Measurements from ENCODE around the gene NAB1. TPM values are rescaled to one million over a fixed set of nuclear protein-coding genes. Genes with fewer than 3 reads are reported as not detected.

The NAB1 gene
- total RNA-seq, 1 donor from 2014 or later, result 31.3 TPM

- ATAC-seq (ENCODE audit: low read depth) (no peak), DNase-seq (no peak)
- intact Hi-C loops (cut with micrococcal nuclease), result no loop called here
- Mint-ChIP-seq H3K4me3 (no peak overlapping the region), H3K9me3 (peaks cover 2% of the 10 kb centered on the region), H3K36me3 (ENCODE audit: low read depth) (peaks cover 17% of the 10 kb centered on the region), H3K27ac (no peak overlapping the region), H3K4me1 (peaks cover 13% of the 10 kb centered on the region), H3K27me3 (no peaks in the 10 kb centered on the region)
- no peak for TF ChIP-seq CTCF (IDR thresholded peaks at IDR 0.05)
- ChIA-PET POLR2A (interaction anchor here (0.6 kb wide), 1 partner anchor 697 kb away, joined by 6 read pairs; no protein-coding TSS in a partner anchor), CTCF (interaction anchor here (0.6 to 1.5 kb wide), 4 partner anchors 12 to 17 kb away, joined by 3 to 4 read pairs (median 3); no protein-coding TSS in a partner anchor)
These were observed 18.0 kb downstream of the NAB1 start for GRCh38 chr2:190666895-190667294.

GRCh38 chr2:190668892-190669291, 20.0 kb downstream of the NAB1 start:
- Mint-ChIP-seq H3K36me3 (ENCODE audit: low read depth) (peaks cover 29% of the 10 kb centered on the region), H3K4me3 (no peak overlapping the region), H3K4me1 (peaks cover 12% of the 10 kb centered on the region), H3K9me3 (peaks cover 2% of the 10 kb centered on the region), H3K27me3 (no peaks in the 10 kb centered on the region), H3K27ac (no peak overlapping the region)
- TF ChIP-seq CTCF (IDR thresholded peaks at IDR 0.05), result no peak
- DNase-seq (no peak), ATAC-seq (ENCODE audit: low read depth) (no peak)
- intact Hi-C loops (cut with micrococcal nuclease), result no loop called here
- POLR2A ChIA-PET, result no interaction called here
- CTCF ChIA-PET, result no interaction called here

GRCh38 chr2:190670182-190670946, 21.5 kb downstream of the NAB1 start:
- no peak for TF ChIP-seq CTCF (IDR thresholded peaks at IDR 0.05)
- no peaks in the 10 kb centered on the region for H3K27me3 Mint-ChIP-seq
- intact Hi-C loops (cut with micrococcal nuclease), result no loop called here
- H3K36me3 Mint-ChIP-seq (ENCODE audit: low read depth), result peaks cover 39% of the 10 kb centered on the region
- peaks cover 17% of the 10 kb centered on the region for H3K4me1 Mint-ChIP-seq
- ChIA-PET CTCF (no interaction called here), POLR2A (no interaction called here)
- ATAC-seq (ENCODE audit: low read depth) (no peak), DNase-seq (no peak)
- peak overlapping the region; percentile 33 for H3K27ac Mint-ChIP-seq
- H3K9me3 Mint-ChIP-seq, result no peaks in the 10 kb centered on the region
- H3K4me3 Mint-ChIP-seq, result peak overlapping the region; percentile 15

GRCh38 chr2:190674966-190675650, 26.2 kb downstream of the NAB1 start:
- TF ChIP-seq CTCF (IDR thresholded peaks at IDR 0.05), result no peak
- H3K4me3 Mint-ChIP-seq, result no peak overlapping the region
- POLR2A ChIA-PET, result interaction anchor here (1.1 kb wide), 1 partner anchor 25 kb away, joined by 3 read pairs; no protein-coding TSS in a partner anchor
- H3K4me1 Mint-ChIP-seq, result peaks cover 42% of the 10 kb centered on the region
- peak overlapping the region; percentile 15 for H3K27ac Mint-ChIP-seq
- CTCF ChIA-PET, result no interaction called here
- peaks cover 41% of the 10 kb centered on the region for H3K36me3 Mint-ChIP-seq (ENCODE audit: low read depth)
- ATAC-seq (ENCODE audit: low read depth), result no peak
- intact Hi-C loops (cut with micrococcal nuclease), result no loop called here
- DNase-seq, result no peak
- no peaks in the 10 kb centered on the region for H3K9me3 Mint-ChIP-seq
- H3K27me3 Mint-ChIP-seq, result no peaks in the 10 kb centered on the region

GRCh38 chr2:190677255-190677654, 28.4 kb downstream of the NAB1 start:
- ChIA-PET POLR2A (no interaction called here), CTCF (interaction anchor here (4.6 kb wide), 1 partner anchor 293 kb away, joined by 38 read pairs; no protein-coding TSS in a partner anchor)
- DNase-seq (no peak), ATAC-seq (ENCODE audit: low read depth) (no peak)
- intact Hi-C loops (cut with micrococcal nuclease), result no loop called here
- H3K36me3 Mint-ChIP-seq (ENCODE audit: low read depth), result peaks cover 33% of the 10 kb centered on the region
- no peak overlapping the region for H3K27ac Mint-ChIP-seq
- H3K9me3 Mint-ChIP-seq, result no peaks in the 10 kb centered on the region
- TF ChIP-seq CTCF (IDR thresholded peaks at IDR 0.05), result no peak
- peaks cover 41% of the 10 kb centered on the region for H3K4me1 Mint-ChIP-seq
- no peaks in the 10 kb centered on the region for H3K27me3 Mint-ChIP-seq
- H3K4me3 Mint-ChIP-seq, result no peak overlapping the region
